ENCODE data around the gene CHIT1. TPM values are rescaled to one million over a fixed set of nuclear protein-coding genes. Genes with fewer than 3 reads are reported as not detected.

The CHIT1 gene
- total and polyA plus RNA-seq, 2 of the 8 experiments (the other 6 are each of a cell fraction or from before 2014, with no cell fraction given), result not detected

GRCh38 chr1:203177470-203178039, 51.9 kb downstream of the CHIT1 start:
- no peak overlapping the region for H3K9ac ChIP-seq (replicated peaks in 1 of 4; ENCODE audit: extremely low read depth in 1 of 4, low read depth in 3 of 4, low read length in 3 of 4)
- TF ChIP-seq POLR2A (IDR thresholded peaks at IDR 0.05; ENCODE audit: control extremely low read depth in 1 of 2, low read depth in 2 of 2, low read length in 2 of 2) (no peak), MAFK (IDR thresholded peaks at IDR 0.05; ENCODE audit: low read depth, low read length) (no peak), ASH2L (IDR thresholded peaks at IDR 0.05; ENCODE audit: low read length) (no peak), USF2 (IDR thresholded peaks at IDR 0.05; ENCODE audit: low read length) (no peak), TBP (IDR thresholded peaks at IDR 0.05; ENCODE audit: low read depth, low read length) (no peak), E2F6 (IDR thresholded peaks at IDR 0.05) (no peak), SIRT6 (IDR thresholded peaks at IDR 0.05; ENCODE audit: low read length) (no peak), EZH2 (IDR thresholded peaks at IDR 0.05; ENCODE audit: low read depth, low read length, severe bottlenecking) (no peak), RAD21 (IDR thresholded peaks at IDR 0.05 in 1 of 2, conservative IDR thresholded peaks at IDR 0.05 in 1 of 2; ENCODE audit: low read depth in 2 of 2, low read length in 2 of 2) (no peak), SP2 (IDR thresholded peaks at IDR 0.05; ENCODE audit: low read length) (no peak), JUN (IDR thresholded peaks at IDR 0.05; ENCODE audit: low read depth, low read length) (no peak), HDAC6 (IDR thresholded peaks at IDR 0.05; ENCODE audit: low read depth, low read length) (no peak)

More at GRCh38 chr1:203177470-203178039, 51.9 kb downstream of the CHIT1 start:
- no peak overlapping the region for H4K5ac ChIP-seq (ENCODE audit: insufficient read length, low read depth, low read length)
- no peak overlapping the region for H2BK12ac ChIP-seq (ENCODE audit: low read depth, low read length)
- no peak overlapping the region for H2BK120ac ChIP-seq (replicated peaks; ENCODE audit: low read depth, low read length)
- H3K56ac ChIP-seq (replicated peaks; ENCODE audit: insufficient read length, low read depth, low read length), result no peak overlapping the region
- peak overlapping the region; percentile 61; the same call in 1 of the 2 replicates for H2BK15ac ChIP-seq (ENCODE audit: low read length)
- H3K23ac ChIP-seq (ENCODE audit: insufficient read length), result no peak overlapping the region
- no peak overlapping the region for H3K18ac ChIP-seq (ENCODE audit: extremely low read depth, low read length)
- no peak overlapping the region for H2AFZ ChIP-seq (ENCODE audit: low read length)
- H2AK5ac ChIP-seq (ENCODE audit: low read depth, low read length), result no peak overlapping the region
- FAIRE-seq (no peak), DNase-seq (ENCODE audit: low read depth in 1 of 2, low spot score in 2 of 2) (no peak)
- no peaks in the 10 kb centered on the region for H3K27me3 ChIP-seq (replicated peaks in 1 of 4; ENCODE audit: control insufficient read depth in 3 of 4, extremely low read depth in 1 of 4, insufficient read depth in 3 of 4, low read length in 3 of 4)
- peak overlapping the region; percentile 18; the same call in 1 of the 2 replicates for H4K8ac ChIP-seq (ENCODE audit: extremely low read depth, insufficient read depth, low read length)
- H4K20me1 ChIP-seq (replicated peaks in 1 of 2; ENCODE audit: control insufficient read depth in 1 of 2, insufficient read depth in 2 of 2, low read length in 2 of 2), result no peaks in the 10 kb centered on the region
- no peak overlapping the region for H3K4me2 ChIP-seq (ENCODE audit: insufficient read depth in 1 of 2, low read depth in 2 of 2, low read length in 2 of 2)
- H3K79me1 ChIP-seq (ENCODE audit: low read depth, low read length), result no peaks in the 10 kb centered on the region
- 78% methylated on average over 9 of the region's 9 CpGs; no CpG with 5 or more reads in 1 of the 2 experiments for WGBS, 2 experiments (ENCODE audit: extremely low coverage in 1 of 2, insufficient coverage in 1 of 2, insufficient read length in 1 of 2, insufficient replicate concordance in 2 of 2, low coverage in 1 of 2, low lambda C conversion rate in 2 of 2, missing lambda C conversion rate in 1 of 2)
- ChIA-PET POLR2A (ENCODE audit: partially characterized antibody) (no interaction called here), CTCF (ENCODE audit: partially characterized antibody) (interaction anchor here (0.6 to 12.8 kb wide), 14 partner anchors 17 to 143 kb away, joined by 3 to 140 read pairs (median 6); no protein-coding TSS in a partner anchor)
- H3K79me2 ChIP-seq (ENCODE audit: control insufficient read depth in 1 of 2, insufficient read depth in 2 of 2, low read length in 2 of 2), result no peaks in the 10 kb centered on the region
- H3K4me3 ChIP-seq (ENCODE audit: extremely low read depth in 1 of 4, insufficient read depth in 2 of 4, low read depth in 3 of 4, low read length in 4 of 4), result no peak overlapping the region
- no peaks in the 10 kb centered on the region for H3K36me3 ChIP-seq (ENCODE audit: control insufficient read depth in 2 of 4, insufficient read depth in 4 of 4, low read length in 3 of 4)
- no peak overlapping the region for H2BK20ac ChIP-seq (ENCODE audit: low read length)
- no peak overlapping the region for H2BK5ac ChIP-seq (ENCODE audit: low read depth, low read length)
- no peak overlapping the region for H3K4ac ChIP-seq (replicated peaks; ENCODE audit: insufficient read length, low read depth, low read length)
- no peaks in the 10 kb centered on the region for H3K9me3 ChIP-seq (ENCODE audit: insufficient read depth in 2 of 2, low read depth in 1 of 2, low read length in 1 of 2)
- no peak overlapping the region for H3K14ac ChIP-seq (ENCODE audit: insufficient read length)
- no peaks in the 10 kb centered on the region for H3K23me2 ChIP-seq (ENCODE audit: low read depth, low read length)
- H4K91ac ChIP-seq (replicated peaks; ENCODE audit: insufficient read length, low read length), result no peak overlapping the region
- H3K4me1 ChIP-seq (replicated peaks in 1 of 4; ENCODE audit: control insufficient read depth in 3 of 4, insufficient read depth in 4 of 4, low read length in 3 of 4), result peaks cover 0 to 7% (median 3%) of the 10 kb centered on the region in 4 experiments; a peak in 4 of 7 replicates
- no peak overlapping the region for H3K27ac ChIP-seq (ENCODE audit: low read depth, low read length)

Data from H1 (cell line).